Measurements from ENCODE around the gene MAP2. TPM values are rescaled to one million over a fixed set of nuclear protein-coding genes. Genes with fewer than 3 reads are reported as not detected.

The MAP2 gene
- total and polyA plus RNA-seq, 2 of the 8 experiments (the other 6 are each of a cell fraction or from before 2014, with no cell fraction given): 5.9 to 9.4 TPM

DNA sequence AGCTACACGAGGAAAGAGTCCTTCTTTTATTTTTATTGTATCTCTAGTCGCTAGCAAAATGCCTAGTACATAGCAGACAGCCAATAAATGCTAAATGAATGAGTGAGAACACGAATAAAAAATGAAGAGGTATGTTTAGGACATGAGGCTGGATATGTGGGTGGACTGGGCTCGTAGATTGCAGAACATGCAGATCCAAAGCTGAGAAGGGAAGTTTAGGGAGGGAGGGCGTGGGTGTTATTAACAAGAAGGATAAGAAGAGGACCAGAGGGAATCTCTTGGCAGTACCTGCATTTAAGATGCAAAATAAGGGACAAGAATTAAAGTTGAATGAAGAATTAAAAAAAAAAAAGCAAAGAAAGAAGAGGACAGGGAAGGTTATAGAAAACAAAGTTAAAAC is 161.1 kb downstream of the MAP2 start:
- whole genome bisulfite sequencing, 2 experiments (ENCODE audit: extremely low coverage in 1 of 2, insufficient coverage in 1 of 2, insufficient read length in 1 of 2, insufficient replicate concordance in 2 of 2, low coverage in 1 of 2, low lambda C conversion rate in 2 of 2, missing lambda C conversion rate in 1 of 2): 82% methylated on average over 5 of the region's 5 CpGs; no CpG with 5 or more reads in 1 of the 2 experiments
- TF ChIP-seq TBP (IDR thresholded peaks at IDR 0.05; ENCODE audit: low read depth, low read length) (no peak), MAFK (IDR thresholded peaks at IDR 0.05; ENCODE audit: low read depth, low read length) (no peak), ZNF274 (IDR thresholded peaks at IDR 0.05; ENCODE audit: borderline replicate concordance, extremely low read depth, low read length) (no peak), BACH1 (IDR thresholded peaks at IDR 0.05; ENCODE audit: low read length) (no peak)

More for the DNA sequence above, 161.1 kb downstream of the MAP2 start:
- H3K23ac ChIP-seq (ENCODE audit: insufficient read length): no peak overlapping the region
- no peak overlapping the region for H4K8ac ChIP-seq (ENCODE audit: extremely low read depth, insufficient read depth, low read length)
- no peaks in the 10 kb centered on the region for H3K36me3 ChIP-seq (ENCODE audit: control insufficient read depth in 2 of 4, insufficient read depth in 4 of 4, low read length in 3 of 4)
- H3K4me1 ChIP-seq (replicated peaks in 1 of 4; ENCODE audit: control insufficient read depth in 3 of 4, insufficient read depth in 4 of 4, low read length in 3 of 4): no peaks in the 10 kb centered on the region
- H3K4me2 ChIP-seq (ENCODE audit: insufficient read depth in 1 of 2, low read depth in 2 of 2, low read length in 2 of 2): no peak overlapping the region
- no peak overlapping the region for H3K27ac ChIP-seq (ENCODE audit: low read depth, low read length)
- no peak overlapping the region for H4K5ac ChIP-seq (ENCODE audit: insufficient read length, low read depth, low read length)
- no peak overlapping the region for H3K4me3 ChIP-seq (ENCODE audit: extremely low read depth in 1 of 4, insufficient read depth in 2 of 4, low read depth in 3 of 4, low read length in 4 of 4)
- H3K9ac ChIP-seq (replicated peaks in 1 of 4; ENCODE audit: extremely low read depth in 1 of 4, low read depth in 3 of 4, low read length in 3 of 4): no peak overlapping the region
- H3K18ac ChIP-seq (ENCODE audit: extremely low read depth, low read length): no peak overlapping the region
- no peak for FAIRE-seq
- ChIA-PET CTCF (ENCODE audit: partially characterized antibody) (interaction anchor here (0.6 to 0.8 kb wide), 2 partner anchors 249 to 1611 kb away, joined by 3 to 4 read pairs; no protein-coding TSS in a partner anchor), POLR2A (ENCODE audit: partially characterized antibody) (no interaction called here)
- no peak for DNase-seq (ENCODE audit: low read depth in 1 of 2, low spot score in 2 of 2)
- no peak overlapping the region for H2BK20ac ChIP-seq (ENCODE audit: low read length)
- no peaks in the 10 kb centered on the region for H3K27me3 ChIP-seq (replicated peaks in 1 of 4; ENCODE audit: control insufficient read depth in 3 of 4, extremely low read depth in 1 of 4, insufficient read depth in 3 of 4, low read length in 3 of 4)
- H2AK5ac ChIP-seq (ENCODE audit: low read depth, low read length): no peak overlapping the region
- H3K56ac ChIP-seq (replicated peaks; ENCODE audit: insufficient read length, low read depth, low read length): no peak overlapping the region
- no peak overlapping the region for H3K14ac ChIP-seq (ENCODE audit: insufficient read length)
- no peak overlapping the region for H4K91ac ChIP-seq (replicated peaks; ENCODE audit: insufficient read length, low read length)
- no peak overlapping the region for H2BK5ac ChIP-seq (ENCODE audit: low read depth, low read length)
- no peaks in the 10 kb centered on the region for H3K23me2 ChIP-seq (ENCODE audit: low read depth, low read length)
- H3K79me2 ChIP-seq (ENCODE audit: control insufficient read depth in 1 of 2, insufficient read depth in 2 of 2, low read length in 2 of 2): no peaks in the 10 kb centered on the region
- no peak overlapping the region for H2AFZ ChIP-seq (ENCODE audit: low read length)
- no peak overlapping the region for H3K4ac ChIP-seq (replicated peaks; ENCODE audit: insufficient read length, low read depth, low read length)
- no peak overlapping the region for H2BK12ac ChIP-seq (ENCODE audit: low read depth, low read length)
- H3K79me1 ChIP-seq (ENCODE audit: low read depth, low read length): no peaks in the 10 kb centered on the region
- H2BK120ac ChIP-seq (replicated peaks; ENCODE audit: low read depth, low read length): no peak overlapping the region
- H2BK15ac ChIP-seq (ENCODE audit: low read length): peak overlapping the region; percentile 40; the same call in 1 of the 2 replicates
- no peaks in the 10 kb centered on the region for H3K9me3 ChIP-seq (ENCODE audit: insufficient read depth in 2 of 2, low read depth in 1 of 2, low read length in 1 of 2)
- H4K20me1 ChIP-seq (replicated peaks in 1 of 2; ENCODE audit: control insufficient read depth in 1 of 2, insufficient read depth in 2 of 2, low read length in 2 of 2): no peaks in the 10 kb centered on the region

Measured in H1 (cell line).